Hematopoietic multipotent progenitor cell treated with erythropoietin and hydrocortisone succinate and interleukin-3 and kit ligand, for 6 days (in vitro differentiated cells): Measurements from ENCODE around the gene CCDC141.

Experiments
- DNase-seq: peaks from one replicate; pipeline ENCODE4 v3.0.0-alpha.2; 2015

The CCDC141 gene

DNA sequence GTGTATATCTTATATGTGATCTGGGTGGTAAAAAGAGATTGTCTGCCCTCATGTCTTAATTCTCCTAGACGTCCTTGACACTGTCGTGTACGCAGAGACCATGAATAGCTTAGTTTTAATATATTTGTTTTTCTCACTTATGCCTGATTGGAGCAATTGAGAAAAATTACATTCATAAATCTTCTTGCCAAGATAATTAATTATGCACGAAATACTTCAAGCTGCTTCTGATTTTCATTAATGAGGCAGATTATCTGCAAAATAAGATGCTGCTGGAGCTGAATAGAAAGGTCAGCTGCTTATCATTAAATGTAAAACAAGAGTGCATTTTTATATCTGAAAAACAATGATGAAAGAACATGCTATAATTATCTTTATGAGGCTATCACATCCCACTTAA lies 95.9 kb downstream of the CCDC141 start:
- no peak for DNase-seq

DNA sequence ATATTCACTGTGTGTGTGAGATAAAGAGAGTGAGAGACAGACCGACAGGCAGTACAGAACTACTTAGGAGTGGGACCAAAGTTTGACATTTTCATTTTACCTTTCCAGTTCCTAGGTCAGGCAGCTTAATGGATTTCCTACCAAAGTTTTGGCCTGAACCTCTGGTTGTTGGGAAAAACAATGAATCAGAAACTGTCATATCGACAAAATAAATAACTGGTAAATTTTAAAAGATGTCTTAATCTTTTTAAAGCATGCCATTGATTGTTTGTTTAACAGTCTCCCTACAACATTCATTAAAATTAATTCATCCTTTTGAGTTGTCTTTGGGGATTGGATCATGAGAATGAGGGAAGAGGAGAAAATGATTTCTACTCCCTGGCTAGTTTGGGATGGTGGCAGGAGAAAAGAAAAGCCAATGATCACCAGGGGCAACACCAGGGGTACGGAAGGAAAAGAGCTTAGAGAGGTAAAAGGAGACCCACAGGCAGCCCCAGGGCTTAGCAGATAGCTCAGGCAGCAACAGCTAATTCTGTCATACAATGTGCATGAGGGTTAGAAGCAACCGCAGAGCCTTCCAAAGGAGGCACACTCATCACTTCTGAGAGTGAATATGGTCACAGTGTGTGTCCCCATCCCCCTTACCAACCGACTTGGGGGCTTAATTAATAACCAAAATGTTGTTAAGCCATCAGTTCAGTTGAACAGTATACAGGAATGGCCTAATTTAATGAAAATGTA lies 98.5 kb downstream of the CCDC141 start:
- no peak for DNase-seq

DNA sequence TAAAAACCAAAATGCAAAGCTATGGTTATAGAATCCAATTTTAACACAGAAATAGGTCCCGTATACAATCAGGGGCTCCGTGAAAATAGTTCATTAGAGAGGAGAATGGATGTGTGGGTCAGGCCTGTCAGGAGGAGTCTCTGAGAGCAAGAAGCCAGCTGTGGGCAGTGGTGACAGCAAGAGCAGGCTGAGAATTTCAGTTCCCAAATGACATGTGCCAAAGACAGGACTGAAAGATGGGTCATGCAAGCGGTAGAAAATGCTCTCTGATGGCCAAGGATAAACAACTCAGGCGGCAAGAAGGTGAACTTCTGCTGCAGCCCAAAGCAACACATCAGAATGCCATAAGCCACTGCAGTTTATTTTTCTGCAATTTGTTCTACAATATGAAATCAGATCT lies 100.4 kb downstream of the CCDC141 start:
- DNase-seq, result no peak

DNA sequence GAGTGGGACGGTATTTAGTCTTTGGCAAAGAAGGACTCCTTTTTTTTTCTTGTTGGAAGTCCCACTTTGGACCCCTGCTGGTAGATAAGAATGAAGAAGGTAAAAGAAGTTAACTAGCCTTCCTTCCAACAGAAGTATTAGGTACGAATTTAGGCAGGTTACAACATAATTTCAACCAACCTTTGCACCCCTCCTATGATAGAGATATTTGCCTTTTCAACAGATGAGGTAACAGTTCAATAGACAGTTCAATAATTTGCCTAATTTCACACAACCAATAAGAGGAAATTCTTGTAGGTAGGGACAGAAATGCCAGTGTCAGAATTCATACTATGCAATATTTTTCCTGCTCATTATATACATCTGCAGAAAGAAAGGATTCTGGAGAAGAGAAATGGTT lies 100.8 kb downstream of the CCDC141 start:
- DNase-seq, result no peak

DNA sequence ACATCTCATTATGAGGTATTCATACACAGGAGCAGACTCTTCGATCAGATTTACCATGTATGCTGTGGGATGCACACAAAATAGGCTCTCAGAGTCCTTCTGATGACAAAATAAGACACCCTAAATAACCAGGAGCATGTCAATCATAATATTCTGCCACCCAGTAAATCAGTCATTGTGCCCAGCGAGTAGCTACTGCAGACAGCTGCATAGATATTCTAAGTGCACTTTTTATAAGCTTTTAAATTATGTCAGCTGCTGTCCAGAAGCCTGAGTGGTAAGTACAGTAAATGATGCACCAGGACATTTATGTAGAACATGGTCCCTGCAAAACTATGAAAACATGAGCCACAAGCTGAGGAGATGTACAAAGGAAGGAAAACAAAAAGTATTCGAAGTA lies 102.9 kb downstream of the CCDC141 start:
- no peak for DNase-seq

DNA sequence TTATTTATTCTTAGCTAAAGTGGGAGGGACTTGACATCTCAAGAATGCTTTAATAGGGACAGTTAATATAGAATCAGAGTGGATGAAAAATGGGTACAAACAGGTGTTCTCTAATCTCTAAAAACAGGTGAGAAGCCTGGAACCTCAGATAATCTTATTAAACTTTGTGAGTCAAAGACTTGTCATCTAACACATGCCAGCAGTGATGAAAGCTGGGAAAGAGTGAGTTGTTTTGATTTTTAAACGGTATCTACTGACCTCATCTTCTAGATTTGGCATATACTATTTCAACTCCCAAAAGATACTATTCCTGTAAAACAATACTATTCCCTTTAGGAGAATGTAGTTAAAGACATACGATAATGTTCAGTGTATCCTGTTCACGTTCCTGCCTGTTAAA lies 103.4 kb downstream of the CCDC141 start:
- no peak for DNase-seq

DNA sequence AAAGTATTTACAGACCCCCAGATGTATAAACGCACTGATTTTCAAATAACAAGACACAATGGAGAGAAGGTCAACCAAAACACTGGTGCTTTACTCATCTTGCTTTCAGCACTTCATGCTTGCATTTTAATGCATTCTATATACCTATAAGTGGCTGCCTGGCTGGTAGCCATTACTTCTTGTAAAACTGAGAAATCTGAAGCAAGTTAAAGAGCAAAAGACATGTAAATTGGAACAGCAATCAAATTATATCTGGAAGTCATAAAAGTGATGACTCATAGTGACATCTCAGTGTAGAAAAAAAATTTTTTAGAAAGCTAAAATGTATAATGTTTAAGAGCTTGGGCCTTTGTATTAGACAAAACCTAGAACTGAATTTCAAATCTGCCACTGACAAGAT lies 106.2 kb downstream of the CCDC141 start:
- DNase-seq, result no peak

DNA sequence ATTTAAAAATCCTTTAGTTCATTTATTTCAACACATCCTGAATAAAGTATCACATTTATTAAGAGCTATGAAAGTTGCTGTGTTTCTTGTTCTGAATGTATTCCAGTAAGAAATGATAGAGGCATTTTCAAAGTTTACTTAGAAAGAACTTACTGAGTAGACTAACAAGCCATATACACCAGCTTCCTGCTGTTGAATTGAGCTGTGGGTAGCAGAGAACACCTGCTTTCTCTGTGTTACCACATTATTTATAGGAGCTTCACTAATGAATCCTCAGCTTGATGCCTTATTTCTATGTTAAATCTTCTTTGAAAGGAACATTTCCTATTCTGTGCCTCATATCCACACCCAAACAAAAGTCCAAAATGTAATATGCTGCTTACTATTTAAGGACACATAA lies 115.4 kb downstream of the CCDC141 start:
- DNase-seq, result no peak

DNA sequence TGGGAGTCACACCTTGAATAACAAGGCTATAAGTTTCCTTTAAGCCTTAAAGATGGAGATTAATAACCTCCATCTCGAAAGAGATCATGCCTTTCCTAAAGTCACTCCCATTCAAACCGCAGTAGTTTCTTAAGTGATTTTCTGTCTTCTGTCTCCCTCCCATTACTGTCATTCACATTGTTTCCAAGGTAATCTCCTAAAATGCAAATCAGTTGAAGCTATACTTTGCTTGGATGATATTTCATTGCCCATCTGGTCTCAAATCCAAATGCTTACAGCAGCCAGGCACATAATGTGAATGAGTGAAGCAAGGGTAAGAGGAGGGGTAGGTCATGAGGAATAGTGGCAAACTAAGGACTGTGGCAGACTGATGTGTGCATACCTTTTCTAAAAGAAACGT lies 116.4 kb downstream of the CCDC141 start:
- DNase-seq, result no peak

DNA sequence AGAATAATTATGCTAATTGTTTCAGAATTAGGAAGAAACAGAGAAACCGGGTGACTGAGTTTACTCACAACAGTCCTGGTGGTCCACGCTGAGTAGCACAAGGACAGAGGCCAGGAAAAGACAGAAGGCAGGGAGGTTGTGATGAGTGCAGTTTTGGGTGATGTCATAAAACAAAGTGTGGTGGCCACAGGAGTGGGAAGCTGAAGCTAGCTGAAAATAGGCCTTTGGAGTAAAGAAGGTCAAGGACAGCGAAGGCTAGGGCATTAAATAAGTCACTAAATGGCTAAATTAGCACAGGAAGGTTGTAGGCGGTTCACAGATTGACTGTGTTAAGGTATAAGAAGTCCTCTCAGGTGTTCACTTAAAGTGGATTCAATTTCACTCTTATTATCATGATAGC lies 121.9 kb downstream of the CCDC141 start:
- DNase-seq, result no peak

DNA sequence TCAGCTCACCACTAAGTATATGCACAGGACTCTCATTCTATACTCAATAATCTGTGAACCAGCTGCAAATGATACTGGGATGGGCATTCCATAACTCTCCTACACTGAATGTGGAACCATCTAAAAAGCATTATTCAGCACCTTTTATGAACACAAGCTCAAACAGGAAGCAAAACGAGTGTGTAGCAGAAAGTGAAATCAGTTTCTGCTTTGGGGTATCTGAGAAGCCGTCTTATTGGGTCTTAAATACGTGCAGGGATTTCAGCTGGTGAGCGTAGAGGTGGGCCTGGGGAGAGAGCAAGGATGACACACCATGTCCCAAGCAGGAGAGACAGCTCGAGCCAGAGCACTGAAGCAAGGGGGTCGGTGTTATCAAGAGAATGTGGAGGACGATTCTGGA lies 122.8 kb downstream of the CCDC141 start:
- DNase-seq, result no peak

DNA sequence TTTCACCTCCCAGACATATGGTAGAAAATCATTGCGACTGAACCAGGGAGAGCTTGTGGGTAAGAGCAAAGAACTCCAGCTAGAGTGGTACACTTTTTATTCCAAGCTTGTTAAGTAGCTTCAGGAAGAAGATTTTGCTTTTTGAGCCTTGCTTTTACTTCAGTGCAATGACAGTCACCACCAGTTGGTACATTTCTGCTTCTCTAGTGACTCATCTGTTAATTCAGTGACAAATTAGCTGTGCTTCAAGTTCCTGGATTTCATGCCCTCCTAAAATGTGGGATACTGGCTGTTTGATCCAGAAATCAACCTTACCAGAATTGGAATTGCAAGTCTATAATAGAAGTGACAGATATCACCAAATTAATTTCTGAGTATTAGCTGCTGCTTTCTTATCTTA lies 125.1 kb downstream of the CCDC141 start:
- DNase-seq, result no peak

DNA sequence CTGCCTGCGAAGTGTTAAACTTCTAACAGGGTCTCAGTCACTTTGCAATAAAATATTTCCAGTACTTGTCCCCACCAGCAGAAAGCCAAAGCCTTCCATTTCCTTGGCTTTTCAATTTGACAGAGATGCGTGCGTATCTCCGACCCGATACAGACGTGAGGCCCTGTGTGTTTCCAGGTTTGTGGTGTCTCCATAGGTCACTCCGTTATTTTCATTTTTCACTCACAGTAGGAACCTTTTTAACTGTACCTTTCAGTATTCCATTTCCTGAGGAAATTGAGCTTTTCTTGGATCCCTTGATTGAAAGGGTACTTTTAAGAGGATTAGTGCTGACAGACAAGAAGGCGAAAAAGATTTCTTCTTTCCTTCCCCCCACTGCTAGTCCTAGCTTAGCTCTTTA lies 126.4 kb downstream of the CCDC141 start:
- no peak for DNase-seq

DNA sequence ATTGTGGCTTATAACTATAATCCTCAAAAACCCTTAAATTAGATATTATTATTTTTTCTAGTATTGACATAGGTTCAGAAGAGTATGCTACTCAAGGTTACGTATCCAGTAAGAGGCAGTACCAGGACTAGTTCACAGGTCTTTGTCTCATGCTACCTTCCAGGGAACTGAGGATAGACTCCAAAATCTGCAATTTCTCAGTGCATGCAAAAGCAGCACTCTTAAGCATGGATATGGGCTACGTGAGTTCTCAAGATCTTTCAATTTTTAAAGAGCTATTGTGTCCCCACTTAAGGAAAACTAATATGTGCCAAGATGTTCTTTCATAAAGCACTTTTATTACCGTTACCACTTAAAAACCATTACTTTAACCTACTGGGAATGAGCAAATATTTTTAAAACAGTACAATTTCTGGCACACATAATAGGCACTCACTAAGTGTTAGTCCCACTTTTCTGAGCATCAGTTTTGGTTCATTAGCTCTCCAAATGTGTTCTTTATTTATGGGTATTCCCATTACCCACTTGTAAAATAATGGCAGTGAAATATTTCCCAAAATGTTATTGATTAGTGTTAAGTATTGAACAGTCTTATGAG lies 128.9 kb downstream of the CCDC141 start:
- DNase-seq, result no peak

DNA sequence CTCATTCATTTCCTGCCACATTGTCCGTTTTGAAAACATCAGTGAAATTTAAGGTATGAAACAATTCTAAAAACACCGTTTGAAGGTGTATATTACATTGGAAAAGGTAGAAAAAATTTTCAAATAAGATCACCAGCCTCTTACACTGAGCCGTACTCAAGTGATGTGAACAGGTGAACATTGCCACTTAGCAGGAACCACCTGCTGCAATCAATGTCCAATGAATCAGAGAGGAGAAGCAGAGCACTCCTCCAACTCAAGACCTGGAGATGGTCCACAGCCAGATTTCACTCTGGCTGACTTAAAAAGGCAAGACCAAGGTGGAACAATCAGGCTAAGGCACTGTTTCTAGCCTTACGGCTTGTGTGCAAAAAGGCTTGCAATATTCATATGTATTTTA lies 132.4 kb downstream of the CCDC141 start:
- no peak for DNase-seq

DNA sequence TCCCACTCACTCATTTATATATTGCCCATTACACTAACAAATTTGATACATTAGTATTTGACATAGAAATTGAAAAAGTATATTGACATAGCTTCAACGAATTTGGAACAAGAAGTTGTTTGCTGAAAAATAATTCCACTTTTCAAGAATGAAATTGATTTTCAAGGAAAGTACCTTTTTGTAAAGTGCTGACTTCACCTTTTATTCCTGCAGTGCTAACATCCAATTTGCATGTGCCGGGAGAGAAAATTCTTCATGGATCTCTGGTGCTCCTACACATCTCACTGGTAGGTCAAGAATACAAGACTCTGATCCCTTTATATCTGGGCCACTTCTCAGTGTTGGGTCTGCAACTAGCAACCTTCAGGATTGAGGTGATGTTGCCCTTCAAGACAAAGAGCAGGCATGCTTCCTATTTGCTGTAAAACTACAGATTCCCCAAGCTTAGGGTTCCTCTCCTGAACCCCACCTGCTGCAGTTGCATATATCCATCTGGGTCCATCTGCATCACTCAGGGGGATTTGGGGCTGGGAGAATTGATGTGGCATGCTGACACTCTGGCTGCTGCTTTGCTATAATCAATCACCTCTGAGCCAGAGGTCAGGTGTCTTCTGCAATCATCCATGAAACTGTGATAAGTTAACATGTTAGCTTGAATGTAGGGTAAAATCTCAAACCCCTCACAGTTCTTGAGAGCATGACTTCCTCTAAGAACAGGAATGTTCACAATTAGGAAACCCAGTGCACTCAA lies 134.3 kb downstream of the CCDC141 start:
- DNase-seq, result no peak

DNA sequence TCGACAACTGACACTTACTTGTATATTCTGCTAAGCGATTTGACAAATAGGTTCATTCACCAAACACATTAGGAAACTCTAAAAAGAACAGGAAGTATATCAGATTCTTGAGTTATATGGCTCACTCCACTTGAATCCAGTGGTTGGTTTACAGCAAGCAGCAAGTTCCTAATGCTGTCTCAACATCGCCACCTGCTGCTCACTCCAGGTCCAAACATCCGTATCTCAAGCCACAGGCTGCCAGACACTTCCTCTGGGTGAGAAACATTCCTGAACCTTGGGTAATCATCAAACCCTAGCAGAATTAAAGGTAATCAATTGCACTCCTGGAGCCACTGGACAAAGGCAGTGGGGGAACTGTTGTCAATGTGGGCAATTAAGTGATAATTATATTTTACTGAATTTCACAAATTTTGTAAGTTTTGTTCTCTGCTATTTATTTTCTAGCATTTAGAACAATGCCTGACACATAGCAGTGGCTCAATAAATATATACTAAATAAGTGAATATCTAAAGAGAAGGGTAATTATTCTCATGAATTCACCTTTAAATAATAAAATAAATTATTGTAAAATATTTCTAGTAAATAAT lies 135.6 kb downstream of the CCDC141 start:
- peak; percentile 89 for DNase-seq

DNA sequence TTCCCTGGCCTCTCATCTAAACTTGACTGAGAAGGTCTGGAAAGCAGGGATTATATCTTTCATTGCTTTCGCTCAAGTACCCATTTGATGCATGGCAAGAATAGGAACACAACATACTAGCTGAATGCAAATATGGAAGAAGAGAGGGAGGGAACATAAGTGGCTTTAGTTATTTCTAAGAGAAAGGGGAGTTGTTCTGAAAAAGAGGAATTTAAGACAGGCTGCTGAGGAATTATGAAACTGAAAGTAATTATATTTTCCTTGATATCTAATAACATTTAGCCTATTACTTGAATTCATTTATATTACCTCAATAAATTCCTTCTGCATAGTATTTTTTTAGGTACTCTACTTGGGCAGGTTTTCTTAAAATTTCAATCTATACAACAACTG lies 136.9 kb downstream of the CCDC141 start:
- DNase-seq, result no peak

DNA sequence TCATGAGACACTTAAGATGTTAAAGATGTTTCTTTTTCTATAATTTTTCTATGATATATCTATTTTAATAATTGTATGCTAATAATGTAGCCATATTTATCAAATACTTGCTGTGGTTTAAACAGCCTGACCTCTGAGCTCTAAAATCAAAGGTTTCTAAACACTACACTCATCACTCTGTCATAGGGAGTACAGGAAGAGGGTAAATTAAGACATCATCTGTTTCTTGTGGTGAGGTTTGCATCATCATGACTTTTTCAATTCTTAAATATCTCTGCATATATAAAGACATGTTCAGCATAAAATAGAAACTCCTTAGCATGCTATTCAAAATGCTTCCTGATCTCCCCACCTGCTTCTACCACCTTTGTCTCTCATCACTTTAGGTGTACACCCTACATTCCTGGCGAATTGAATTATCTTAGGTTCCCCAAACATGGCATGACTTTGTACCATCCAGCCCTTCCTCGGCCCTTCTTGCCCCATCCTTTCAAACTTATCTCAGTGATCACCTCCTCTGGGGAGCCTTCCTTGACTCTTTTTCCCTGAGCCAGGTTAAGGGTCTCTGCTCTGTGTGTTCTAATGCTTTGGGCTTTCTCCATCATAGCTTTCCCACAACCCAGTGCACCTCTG lies 137.4 kb downstream of the CCDC141 start:
- DNase-seq, result peak; percentile 13

DNA sequence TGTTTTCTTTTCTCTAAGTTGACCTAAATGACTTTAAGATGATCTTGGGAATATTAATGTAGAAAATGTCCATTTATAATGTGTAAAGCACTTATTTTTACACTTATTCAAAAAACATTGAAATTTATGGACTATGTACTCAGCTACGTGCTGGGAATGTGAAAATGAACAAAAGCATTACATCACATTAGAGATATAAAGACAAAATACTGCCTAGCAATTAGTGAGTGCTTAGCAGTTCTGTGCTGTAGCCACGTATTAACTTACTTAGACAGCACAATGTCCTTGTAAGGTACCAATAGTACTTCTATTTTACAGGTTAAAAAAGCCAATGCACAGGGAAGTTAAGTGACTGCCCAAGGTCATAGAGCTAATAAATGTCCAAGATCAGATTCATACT lies 138.9 kb downstream of the CCDC141 start:
- no peak for DNase-seq

DNA sequence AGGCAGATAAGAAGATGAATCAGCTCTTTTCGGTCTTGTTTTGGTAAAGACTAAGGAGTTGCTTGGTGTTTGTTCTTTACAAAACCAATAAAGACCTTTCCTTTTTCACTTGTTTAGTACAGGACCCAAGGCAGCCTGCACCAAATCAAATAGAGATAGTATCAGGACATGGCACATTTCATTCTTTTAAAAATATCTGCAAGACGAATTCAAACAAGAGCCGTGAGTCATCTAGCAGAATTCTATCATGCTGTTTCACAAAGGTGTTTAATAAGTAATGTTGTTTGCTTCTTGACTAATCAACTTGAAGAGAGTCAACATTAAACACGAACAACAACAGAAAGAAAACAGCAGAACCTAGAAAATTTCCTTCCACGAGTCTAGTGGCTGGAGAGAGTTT lies 139.9 kb downstream of the CCDC141 start:
- no peak for DNase-seq

DNA sequence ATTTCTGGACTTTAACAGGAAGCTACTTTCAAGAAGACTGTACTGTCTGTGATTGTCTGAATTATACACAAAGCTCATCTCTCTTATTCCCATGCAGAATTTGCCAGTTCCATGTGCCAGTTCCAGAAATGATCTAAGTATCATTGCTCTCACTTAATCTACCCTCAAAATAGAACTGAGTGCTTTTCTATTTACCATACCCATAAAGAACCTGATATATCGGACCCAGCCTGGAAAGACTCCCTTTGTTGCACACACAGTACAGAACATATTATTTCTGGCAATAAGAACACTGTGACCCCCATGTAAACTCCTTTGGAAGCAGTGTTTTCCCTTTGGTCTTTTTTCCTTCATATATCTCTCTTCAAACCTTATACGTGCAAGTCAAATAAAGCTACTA lies 140.4 kb downstream of the CCDC141 start:
- DNase-seq, result no peak

DNA sequence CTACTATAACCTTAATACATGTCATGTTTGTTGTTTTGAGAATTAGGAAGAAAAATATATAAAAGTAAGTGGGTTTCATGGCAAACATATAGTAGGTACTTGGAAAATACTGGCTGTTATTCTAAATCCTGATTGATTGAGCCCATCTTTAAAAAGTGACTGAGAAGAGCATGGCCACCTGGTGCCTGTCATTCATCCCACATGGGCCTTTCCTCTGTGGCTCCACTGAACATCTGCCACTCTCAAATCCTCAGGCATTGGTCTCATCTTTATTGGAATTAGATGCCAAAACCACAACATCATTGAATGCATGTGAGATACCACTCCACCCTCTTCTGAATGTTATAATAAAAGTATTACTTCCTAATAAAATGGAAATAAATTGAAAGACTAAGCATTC lies 141.1 kb downstream of the CCDC141 start:
- no peak for DNase-seq

DNA sequence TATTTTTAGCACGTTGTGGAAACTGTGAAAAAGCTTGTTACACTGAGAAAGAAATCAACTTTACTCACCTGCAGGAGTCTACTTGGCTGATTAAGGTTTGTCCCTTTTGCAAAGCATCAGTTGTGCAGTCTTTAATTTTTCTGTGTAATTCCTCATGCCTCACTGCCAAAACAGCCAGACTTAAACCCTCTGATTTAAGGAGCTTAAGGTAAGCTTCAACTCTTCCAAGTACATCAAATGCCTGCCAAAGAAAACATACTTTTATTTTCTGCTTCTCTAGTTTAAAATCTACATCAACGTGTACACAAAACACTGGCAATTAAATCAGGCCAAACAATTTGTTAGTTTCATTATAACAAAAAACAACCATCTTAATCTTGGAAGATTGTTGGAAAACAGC lies 144.7 kb downstream of the CCDC141 start:
- no peak for DNase-seq
